ENCODE measurements around the gene SLC16A3. TPM values are rescaled to one million over a fixed set of nuclear protein-coding genes. Genes with fewer than 3 reads are reported as not detected.

SLC16A3 gene
- total and polyA plus RNA-seq, 9 of the 15 experiments (the other 6 are each of a cell fraction or from before 2014, with no cell fraction given) = 0.11 to 5.4 (median 1.2) TPM; not detected in 2

- peak; percentile 89 for TF ChIP-seq ZBTB33 (CRISPR knock-in tag; IDR thresholded peaks at IDR 0.05)
- no peak for TF ChIP-seq SRSF7 (optimal IDR thresholded peaks at IDR 0.05; ENCODE audit: low read depth, low read length)
- TF ChIP-seq, protein P1, sequence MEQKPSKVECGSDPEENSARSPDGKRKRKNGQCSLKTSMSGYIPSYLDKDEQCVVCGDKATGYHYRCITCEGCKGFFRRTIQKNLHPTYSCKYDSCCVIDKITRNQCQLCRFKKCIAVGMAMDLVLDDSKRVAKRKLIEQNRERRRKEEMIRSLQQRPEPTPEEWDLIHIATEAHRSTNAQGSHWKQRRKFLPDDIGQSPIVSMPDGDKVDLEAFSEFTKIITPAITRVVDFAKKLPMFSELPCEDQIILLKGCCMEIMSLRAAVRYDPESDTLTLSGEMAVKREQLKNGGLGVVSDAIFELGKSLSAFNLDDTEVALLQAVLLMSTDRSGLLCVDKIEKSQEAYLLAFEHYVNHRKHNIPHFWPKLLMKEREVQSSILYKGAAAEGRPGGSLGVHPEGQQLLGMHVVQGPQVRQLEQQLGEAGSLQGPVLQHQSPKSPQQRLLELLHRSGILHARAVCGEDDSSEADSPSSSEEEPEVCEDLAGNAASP (IDR thresholded peaks at IDR 0.05) = peak; percentile 100
- peak; percentile 99 for TF ChIP-seq NCOA1 (IDR thresholded peaks at IDR 0.05; ENCODE audit: low read depth)
- TF ChIP-seq ATF1 (CRISPR knock-in tag; IDR thresholded peaks at IDR 0.05) = no peak
- TF ChIP-seq ATF1 (tag; IDR thresholded peaks at IDR 0.05) = peak; percentile 67
- TF ChIP-seq MCM2 (IDR thresholded peaks at IDR 0.05; ENCODE audit: low read depth) = no peak
- peak in 1 of 2 experiments; percentile 98; a peak in 2 of 4 replicates for TF ChIP-seq MLX (CRISPR knock-in tag; conservative IDR thresholded peaks at IDR 0.05)
- TF ChIP-seq, protein P2, sequence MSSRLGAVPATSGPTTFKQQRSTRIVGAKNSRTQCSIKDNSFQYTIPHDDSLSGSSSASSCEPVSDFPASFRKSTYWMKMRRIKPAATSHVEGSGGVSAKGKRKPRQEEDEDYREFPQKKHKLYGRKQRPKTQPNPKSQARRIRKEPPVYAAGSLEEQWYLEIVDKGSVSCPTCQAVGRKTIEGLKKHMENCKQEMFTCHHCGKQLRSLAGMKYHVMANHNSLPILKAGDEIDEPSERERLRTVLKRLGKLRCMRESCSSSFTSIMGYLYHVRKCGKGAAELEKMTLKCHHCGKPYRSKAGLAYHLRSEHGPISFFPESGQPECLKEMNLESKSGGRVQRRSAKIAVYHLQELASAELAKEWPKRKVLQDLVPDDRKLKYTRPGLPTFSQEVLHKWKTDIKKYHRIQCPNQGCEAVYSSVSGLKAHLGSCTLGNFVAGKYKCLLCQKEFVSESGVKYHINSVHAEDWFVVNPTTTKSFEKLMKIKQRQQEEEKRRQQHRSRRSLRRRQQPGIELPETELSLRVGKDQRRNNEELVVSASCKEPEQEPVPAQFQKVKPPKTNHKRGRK (tag; IDR thresholded peaks at IDR 0.05) = no peak
- peak in 1 of 3 experiments; percentile 82; a peak in 2 of 6 replicates for TF ChIP-seq ZBTB11 (CRISPR knock-in tag; IDR thresholded peaks at IDR 0.05)
- no peak for TF ChIP-seq ZKSCAN3 (CRISPR knock-in tag; IDR thresholded peaks at IDR 0.05)
- TF ChIP-seq ZNF274 (IDR thresholded peaks at IDR 0.05; ENCODE audit: borderline replicate concordance, low read depth, low read length) = no peak
- peak; percentile 97 for TF ChIP-seq NCOR1 (IDR thresholded peaks at IDR 0.05)
- TF ChIP-seq, protein P3, sequence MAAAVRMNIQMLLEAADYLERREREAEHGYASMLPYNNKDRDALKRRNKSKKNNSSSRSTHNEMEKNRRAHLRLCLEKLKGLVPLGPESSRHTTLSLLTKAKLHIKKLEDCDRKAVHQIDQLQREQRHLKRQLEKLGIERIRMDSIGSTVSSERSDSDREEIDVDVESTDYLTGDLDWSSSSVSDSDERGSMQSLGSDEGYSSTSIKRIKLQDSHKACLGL (CRISPR knock-in tag; IDR thresholded peaks at IDR 0.05; ENCODE audit: borderline replicate concordance, poor library complexity, severe bottlenecking) = no peak
These were observed 59.3 kb downstream of the SLC16A3 start (continued) for GRCh38 chr17:82287868-82288801.
